ENCODE data around the gene LRRC31. TPM values are rescaled to one million over a fixed set of nuclear protein-coding genes. Genes with fewer than 3 reads are reported as not detected.

Gene LRRC31
- total and polyA plus RNA-seq, 2 experiments from 2014 or later, result not detected

- H3K27me3 Mint-ChIP-seq (ENCODE audit: insufficient read depth, low read depth, poor library complexity), result peaks cover 2% of the 10 kb centered on the region
- H3K4me2 ChIP-seq, result no peak overlapping the region
- H3K79me2 ChIP-seq (replicated peaks; ENCODE audit: insufficient read depth), result no peaks in the 10 kb centered on the region
- no peaks in the 10 kb centered on the region for H4K20me1 ChIP-seq (replicated peaks; ENCODE audit: insufficient read depth)
- DNase-seq (ENCODE audit: low spot score), result no peak
- no peak; the same call in 1 of the 3 replicates for ATAC-seq
- 0 out of 3 replicates have a peak, but pooled peaks cover 3% of the 10 kb centered on the region for H3K9me3 Mint-ChIP-seq
- H3K4me1 ChIP-seq (ENCODE audit: insufficient read depth), result peaks cover 2% of the 10 kb centered on the region
- no peak overlapping the region for H2AFZ ChIP-seq
- H3K4me3 ChIP-seq, result no peak overlapping the region
- no peaks in the 10 kb centered on the region for H3K36me3 Mint-ChIP-seq (ENCODE audit: low read depth)
- H3K4me3 Mint-ChIP-seq, result no peak overlapping the region
- no peaks in the 10 kb centered on the region for H3K9me2 ChIP-seq (ENCODE audit: insufficient read depth)
- H3F3A ChIP-seq (replicated peaks; ENCODE audit: low read depth), result no peaks in the 10 kb centered on the region
- H3K36me3 ChIP-seq (ENCODE audit: insufficient read depth), result no peaks in the 10 kb centered on the region
- H3K27ac Mint-ChIP-seq, result no peak overlapping the region
- H3K4me1 Mint-ChIP-seq, result peaks cover 3% of the 10 kb centered on the region; the same call in 2 of the 3 replicates
- TF ChIP-seq STAT1 (IDR thresholded peaks at IDR 0.05; ENCODE audit: unreplicated experiment) (no peak), ETS1 (IDR thresholded peaks at IDR 0.05) (no peak), ZNF114 (CRISPR knock-in tag; IDR thresholded peaks at IDR 0.05) (no peak), JUNB (IDR thresholded peaks at IDR 0.05; ENCODE audit: unreplicated experiment) (no peak), EZH2phosphoT487 (IDR thresholded peaks at IDR 0.05; ENCODE audit: unreplicated experiment) (no peak), NANOG (IDR thresholded peaks at IDR 0.05; ENCODE audit: borderline replicate concordance) (no peak), REST (IDR thresholded peaks at IDR 0.05; ENCODE audit: unreplicated experiment) (no peak), POLR2AphosphoS5 (IDR thresholded peaks at IDR 0.05; ENCODE audit: low read depth) (no peak), ZNF331 (CRISPR knock-in tag; IDR thresholded peaks at IDR 0.05; ENCODE audit: low read depth) (no peak), CREB1 (CRISPR knock-in tag; IDR thresholded peaks at IDR 0.05; ENCODE audit: low read depth) (no peak), ZNF462 (CRISPR knock-in tag; IDR thresholded peaks at IDR 0.05) (no peak), EZH2 (IDR thresholded peaks at IDR 0.05; ENCODE audit: low read depth, unreplicated experiment) (no peak), CTCF (conservative IDR thresholded peaks at IDR 0.05; ENCODE audit: low read depth in 2 of 2) (no peak)
- H3K27ac ChIP-seq (ENCODE audit: low read depth), result no peak overlapping the region
- H3K27me3 ChIP-seq (ENCODE audit: insufficient read depth), result no peaks in the 10 kb centered on the region
Measured at GRCh38 chr3:169879845-169880575, 10.3 kb upstream of the LRRC31 start.
